ENCODE measurements around the gene PHOX2A. TPM values are rescaled to one million over a fixed set of nuclear protein-coding genes. Genes with fewer than 3 reads are reported as not detected.
"Not testable (repeated sequence)": the region's sequence is repeated elsewhere in the genome, so short reads cannot be mapped to it uniquely, and the experiment has no call there.

The PHOX2A gene
- not detected in 3 replicates for total RNA-seq

- TF ChIP-seq CTCF (IDR thresholded peaks at IDR 0.05; ENCODE audit: unreplicated experiment) = no peak
- no peak within 1 kb of the TSS for H3K27ac Mint-ChIP-seq
- peaks cover 45% of the 10 kb centered on the region for H3K27me3 Mint-ChIP-seq (ENCODE audit: low read depth)
- peaks cover 21% of the 10 kb centered on the region for H3K4me1 Mint-ChIP-seq
- H3K9me3 Mint-ChIP-seq = no peaks in the 10 kb centered on the region
- no peak for DNase-seq (ENCODE audit: low spot score in 2 of 2, unreplicated experiment in 2 of 2)
- H3K36me3 Mint-ChIP-seq = no peaks in the 10 kb centered on the region
- H3K4me3 Mint-ChIP-seq = peak within 1 kb of the TSS; percentile 54
These were observed at the start of gene PHOX2A for GRCh38 chr11:72244060-72244360. Gene PHOX2A, minus strand, starts transcription at chr11:72244176. Its CDS starts 172 bp downstream, at chr11:72244004.

- TF ChIP-seq CTCF (IDR thresholded peaks at IDR 0.05; ENCODE audit: unreplicated experiment) = no peak
- Mint-ChIP-seq H3K4me1 (no peaks in the 10 kb centered on the region), H3K4me3 (no peak overlapping the region), H3K36me3 (peaks cover 9% of the 10 kb centered on the region), H3K27ac (no peak overlapping the region), H3K9me3 (no peaks in the 10 kb centered on the region), H3K27me3 (ENCODE audit: low read depth) (no peaks in the 10 kb centered on the region)
- no peak for DNase-seq (ENCODE audit: low spot score in 2 of 2, unreplicated experiment in 2 of 2)
These were observed 49.4 kb upstream of the PHOX2A start for GRCh38 chr11:72293391-72293790.

- Mint-ChIP-seq H3K9me3 (no peaks in the 10 kb centered on the region), H3K4me3 (no peak overlapping the region), H3K27me3 (ENCODE audit: low read depth) (no peaks in the 10 kb centered on the region), H3K27ac (no peak overlapping the region), H3K4me1 (no peaks in the 10 kb centered on the region), H3K36me3 (peaks cover 9% of the 10 kb centered on the region)
- no peak for DNase-seq (ENCODE audit: low spot score in 2 of 2, unreplicated experiment in 2 of 2)
- no peak for TF ChIP-seq CTCF (IDR thresholded peaks at IDR 0.05; ENCODE audit: unreplicated experiment)
These were observed 48.3 kb upstream of the PHOX2A start for GRCh38 chr11:72292106-72292785.

GRCh38 chr11:72290741-72291140 lies 46.8 kb upstream of the PHOX2A start:
- not testable (repeated sequence) for DNase-seq (ENCODE audit: low spot score in 2 of 2, unreplicated experiment in 2 of 2); H3K27me3 Mint-ChIP-seq (ENCODE audit: low read depth); H3K36me3 Mint-ChIP-seq; H3K27ac Mint-ChIP-seq; H3K4me3 Mint-ChIP-seq; H3K9me3 Mint-ChIP-seq; H3K4me1 Mint-ChIP-seq
- peak; percentile 68 for TF ChIP-seq CTCF (IDR thresholded peaks at IDR 0.05; ENCODE audit: unreplicated experiment)

- Mint-ChIP-seq H3K27ac (no peak overlapping the region), H3K27me3 (ENCODE audit: low read depth) (peaks cover 17% of the 10 kb centered on the region), H3K9me3 (no peaks in the 10 kb centered on the region), H3K4me1 (no peaks in the 10 kb centered on the region), H3K4me3 (no peak overlapping the region), H3K36me3 (no peaks in the 10 kb centered on the region)
- TF ChIP-seq CTCF (IDR thresholded peaks at IDR 0.05; ENCODE audit: unreplicated experiment) = no peak
- no peak for DNase-seq (ENCODE audit: low spot score in 2 of 2, unreplicated experiment in 2 of 2)
These were observed 43.3 kb upstream of the PHOX2A start for GRCh38 chr11:72287293-72287692.

- no peak overlapping the region for H3K4me3 Mint-ChIP-seq
- no peaks in the 10 kb centered on the region for H3K36me3 Mint-ChIP-seq
- no peak for TF ChIP-seq CTCF (IDR thresholded peaks at IDR 0.05; ENCODE audit: unreplicated experiment)
- peaks cover 4% of the 10 kb centered on the region for H3K9me3 Mint-ChIP-seq
- H3K27ac Mint-ChIP-seq = no peak overlapping the region
- peaks cover 18% of the 10 kb centered on the region for H3K27me3 Mint-ChIP-seq (ENCODE audit: low read depth)
- H3K4me1 Mint-ChIP-seq = no peaks in the 10 kb centered on the region
- no peak for DNase-seq (ENCODE audit: low spot score in 2 of 2, unreplicated experiment in 2 of 2)
These were observed 40.0 kb upstream of the PHOX2A start for GRCh38 chr11:72283947-72284346.

Measured in mesothelial cell of epicardium (in vitro differentiated cells).